HUES64 (cell line): ENCODE results near the gene IGHMBP2.

Experiments
- H3K27ac ChIP-seq: 2 replicates; pipeline ENCODE4 v1.7.0; 2013; ENCODE audit warnings: low read depth, low read length, inconsistent platforms
- H3K27me3 ChIP-seq: 2 replicates; pipeline ENCODE4 v1.6.1; 2013; ENCODE audit warnings: mild to moderate bottlenecking, low read length; ENCODE audit not compliant: insufficient read depth
- H3K36me3 ChIP-seq: 2 replicates; pipeline ENCODE4 v1.6.1; 2013; ENCODE audit warnings: mild to moderate bottlenecking, low read length; ENCODE audit not compliant: insufficient read depth
- H3K4me1 ChIP-seq: 2 replicates; pipeline ENCODE4 v1.6.1; 2013; ENCODE audit warnings: mild to moderate bottlenecking, low read length, moderate library complexity; ENCODE audit not compliant: insufficient read depth
- H3K4me3 ChIP-seq: 2 replicates; pipeline ENCODE4 v1.5.1; 2013; ENCODE audit warnings: mild to moderate bottlenecking, low read length, moderate library complexity
- H3K9ac ChIP-seq: 2 replicates; pipeline ENCODE4 v1.6.1; 2013; ENCODE audit warnings: mild to moderate bottlenecking, low read depth, low read length
- H3K9me3 ChIP-seq: 2 replicates; pipeline ENCODE4 v1.6.1; 2013; ENCODE audit warnings: low read depth, low read length; ENCODE audit not compliant: insufficient read depth
- WGBS: fragments of 150-250, 120-280 bp; methylation state at CpG from one replicate; pipeline ENCODE4 v1.1.7; 2013; ENCODE audit warnings: missing lambda C conversion rate; 5-methylcytosine and 5-hydroxymethylcytosine counted together

Gene IGHMBP2

DNA sequence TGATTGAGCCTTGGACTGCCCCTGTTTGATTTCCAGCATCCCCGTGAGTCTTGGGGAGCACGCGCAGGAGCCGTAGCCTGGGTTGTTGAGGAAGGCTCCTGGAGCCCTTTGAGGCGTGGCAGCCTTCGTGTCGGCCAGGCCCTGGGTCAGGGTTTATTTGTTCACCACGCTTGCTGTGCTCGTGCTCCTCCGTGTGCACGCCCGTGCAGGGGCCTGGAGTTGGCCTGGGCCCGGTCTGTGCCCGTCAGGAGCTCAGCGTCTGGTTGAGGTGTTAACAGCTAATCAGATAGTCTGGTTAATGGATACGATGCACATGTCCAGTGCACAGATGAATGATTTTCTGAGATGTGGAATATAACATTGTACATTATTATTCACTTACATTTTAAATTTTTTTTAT lies 8.0 kb downstream of the IGHMBP2 start:
- H3K36me3 ChIP-seq = peaks cover 84% of the 10 kb centered on the region

DNA sequence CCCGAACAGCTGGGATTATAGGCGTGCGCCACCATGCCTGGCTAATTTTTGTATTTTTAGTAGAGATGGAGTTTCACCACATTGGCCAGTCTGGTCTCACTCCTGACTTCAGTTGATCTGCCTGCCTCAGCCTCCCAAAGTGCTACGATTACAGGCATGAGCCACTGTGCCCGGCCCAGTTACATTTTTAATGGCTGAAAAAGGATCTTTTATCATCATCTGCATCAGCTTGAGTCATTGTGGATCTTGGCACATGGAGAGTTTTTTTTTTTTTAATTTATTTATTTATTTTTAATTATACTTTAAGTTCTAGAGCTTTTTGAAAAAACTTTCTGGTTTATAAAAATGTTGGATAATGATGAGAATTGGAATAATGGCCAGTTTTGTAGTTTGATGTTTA lies 8.6 kb downstream of the IGHMBP2 start:
- Histone ChIP-seq H3K4me1 (no peaks in the 10 kb centered on the region), H3K9me3 (no peaks in the 10 kb centered on the region), H3K4me3 (no peak overlapping the region), H3K27me3 (no peaks in the 10 kb centered on the region), H3K27ac (no peak overlapping the region), H3K36me3 (peaks cover 85% of the 10 kb centered on the region), H3K9ac (no peak overlapping the region)
- 94% methylated on average over 5 of the region's 5 CpGs for WGBS

More for the DNA sequence above, 8.0 kb downstream of the IGHMBP2 start:
- Histone ChIP-seq H3K27me3 (no peaks in the 10 kb centered on the region), H3K9ac (no peak overlapping the region), H3K27ac (no peak overlapping the region), H3K9me3 (no peaks in the 10 kb centered on the region), H3K4me3 (no peak overlapping the region), H3K4me1 (no peaks in the 10 kb centered on the region)
- 95% methylated on average over 16 of the region's 16 CpGs for WGBS

- Histone ChIP-seq H3K4me3 (no peak overlapping the region), H3K27ac (no peak overlapping the region), H3K4me1 (no peaks in the 10 kb centered on the region), H3K36me3 (peaks cover 90% of the 10 kb centered on the region), H3K9me3 (no peaks in the 10 kb centered on the region), H3K27me3 (no peaks in the 10 kb centered on the region), H3K9ac (no peak overlapping the region)
- WGBS = 95% methylated on average over 5 of the region's 5 CpGs
These were observed 9.5 kb downstream of the IGHMBP2 start for GRCh38 chr11:68913188-68913587.

GRCh38 chr11:68914761-68915160 lies 11.1 kb downstream of the IGHMBP2 start:
- Histone ChIP-seq H3K4me1 (no peaks in the 10 kb centered on the region), H3K9ac (no peak overlapping the region), H3K36me3 (peaks cover 95% of the 10 kb centered on the region), H3K27me3 (no peaks in the 10 kb centered on the region), H3K4me3 (no peak overlapping the region), H3K9me3 (no peaks in the 10 kb centered on the region), H3K27ac (no peak overlapping the region)
- WGBS = 97% methylated on average over 15 of the region's 15 CpGs

DNA sequence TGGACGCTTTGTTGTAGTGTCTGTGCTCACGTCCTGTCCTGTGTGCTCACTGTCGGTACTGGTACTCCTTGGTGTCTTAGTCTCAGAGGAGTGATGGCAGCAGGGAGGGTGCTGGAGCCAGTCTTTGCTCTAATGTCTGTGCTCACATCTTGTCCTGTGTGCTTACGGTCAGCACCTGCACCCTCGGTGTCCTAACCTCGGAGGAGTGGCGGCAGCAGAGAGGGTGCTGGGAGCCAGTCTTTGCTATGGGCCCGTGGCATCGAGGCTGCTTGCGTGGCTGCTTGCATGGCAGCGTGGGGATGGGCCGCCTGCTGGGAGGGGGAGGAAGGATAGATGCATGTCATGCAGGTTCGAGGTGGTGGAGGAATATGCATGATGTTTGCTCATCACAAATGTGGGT lies 12.7 kb downstream of the IGHMBP2 start:
- Histone ChIP-seq H3K4me1 (no peaks in the 10 kb centered on the region), H3K27me3 (no peaks in the 10 kb centered on the region), H3K36me3 (peaks cover 93% of the 10 kb centered on the region), H3K9me3 (no peaks in the 10 kb centered on the region), H3K9ac (no peak overlapping the region), H3K27ac (no peak overlapping the region), H3K4me3 (no peak overlapping the region)
- 96% methylated on average over 13 of the region's 13 CpGs for WGBS

DNA sequence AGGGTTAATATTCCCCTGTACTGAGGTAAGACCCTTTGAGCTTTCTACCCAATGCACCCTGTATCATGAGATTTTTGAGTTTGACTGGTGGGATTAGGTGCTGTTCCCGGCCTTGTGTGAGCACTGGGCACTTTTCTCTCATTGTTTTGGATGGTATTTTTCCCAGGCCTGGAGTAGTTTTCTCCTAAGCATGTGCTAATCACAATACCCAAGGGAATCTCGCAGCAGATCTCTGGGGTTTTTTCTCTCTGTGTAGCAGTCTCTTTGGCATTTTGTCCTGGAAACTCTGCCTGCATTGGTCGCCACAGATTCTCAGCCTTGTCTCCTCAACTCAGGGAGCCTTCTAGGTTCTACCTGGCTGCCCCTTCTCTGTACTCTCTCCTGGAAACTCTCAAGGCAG lies 19.9 kb downstream of the IGHMBP2 start:
- peaks cover 91% of the 10 kb centered on the region for H3K36me3 ChIP-seq
- WGBS = 93% methylated on average over 3 of the region's 3 CpGs

GRCh38 chr11:68924073-68924925 lies 20.6 kb downstream of the IGHMBP2 start:
- H3K4me1 ChIP-seq = no peaks in the 10 kb centered on the region
- H3K9ac ChIP-seq = no peak overlapping the region
- 96% methylated on average over 10 of the region's 10 CpGs for WGBS
- peaks cover 13% of the 10 kb centered on the region; the same call in 1 of the 2 replicates for H3K9me3 ChIP-seq
- H3K27ac ChIP-seq = no peak overlapping the region
- H3K27me3 ChIP-seq = no peaks in the 10 kb centered on the region
- H3K4me3 ChIP-seq = no peak overlapping the region
- H3K36me3 ChIP-seq = peaks cover 91% of the 10 kb centered on the region

More for the DNA sequence above, 19.9 kb downstream of the IGHMBP2 start:
- Histone ChIP-seq H3K9me3 (peaks cover 13% of the 10 kb centered on the region; the same call in 1 of the 2 replicates), H3K9ac (no peak overlapping the region), H3K4me1 (no peaks in the 10 kb centered on the region), H3K27me3 (no peaks in the 10 kb centered on the region), H3K4me3 (no peak overlapping the region), H3K27ac (no peak overlapping the region)

DNA sequence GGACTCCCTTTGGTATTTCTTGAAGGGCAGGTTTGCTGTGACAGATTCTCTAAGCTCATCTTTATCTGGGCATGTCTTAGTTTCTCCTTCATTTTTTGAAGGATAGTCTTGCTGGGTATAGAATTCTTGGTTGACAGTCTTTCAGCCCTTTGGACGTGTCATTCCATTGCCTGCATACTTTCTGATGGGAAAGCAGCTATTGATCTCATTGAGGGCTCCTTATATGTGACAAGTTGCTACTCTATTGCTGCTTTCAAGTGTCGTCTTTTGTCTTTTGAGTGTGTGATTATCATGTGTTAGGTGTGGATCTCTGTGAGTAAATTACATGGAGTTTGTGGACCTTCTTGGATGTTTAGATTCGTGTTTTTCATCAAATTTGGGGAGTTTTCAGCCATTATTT lies 21.9 kb downstream of the IGHMBP2 start:
- 93% methylated on average over 3 of the region's 3 CpGs for WGBS
- no peak overlapping the region for H3K9ac ChIP-seq
- H3K4me1 ChIP-seq = no peaks in the 10 kb centered on the region
- peaks cover 91% of the 10 kb centered on the region for H3K36me3 ChIP-seq
- no peak overlapping the region for H3K27ac ChIP-seq
- H3K9me3 ChIP-seq = peaks cover 13% of the 10 kb centered on the region; the same call in 1 of the 2 replicates
- no peaks in the 10 kb centered on the region for H3K27me3 ChIP-seq
- H3K4me3 ChIP-seq = no peak overlapping the region

GRCh38 chr11:68927280-68928135 lies 23.8 kb downstream of the IGHMBP2 start:
- 95% methylated on average over 12 of the region's 12 CpGs for WGBS
- Histone ChIP-seq H3K27ac (no peak overlapping the region), H3K9ac (no peak overlapping the region), H3K4me1 (no peaks in the 10 kb centered on the region), H3K9me3 (peaks cover 13% of the 10 kb centered on the region; the same call in 1 of the 2 replicates), H3K36me3 (peaks cover 79% of the 10 kb centered on the region), H3K4me3 (no peak overlapping the region), H3K27me3 (no peaks in the 10 kb centered on the region)

DNA sequence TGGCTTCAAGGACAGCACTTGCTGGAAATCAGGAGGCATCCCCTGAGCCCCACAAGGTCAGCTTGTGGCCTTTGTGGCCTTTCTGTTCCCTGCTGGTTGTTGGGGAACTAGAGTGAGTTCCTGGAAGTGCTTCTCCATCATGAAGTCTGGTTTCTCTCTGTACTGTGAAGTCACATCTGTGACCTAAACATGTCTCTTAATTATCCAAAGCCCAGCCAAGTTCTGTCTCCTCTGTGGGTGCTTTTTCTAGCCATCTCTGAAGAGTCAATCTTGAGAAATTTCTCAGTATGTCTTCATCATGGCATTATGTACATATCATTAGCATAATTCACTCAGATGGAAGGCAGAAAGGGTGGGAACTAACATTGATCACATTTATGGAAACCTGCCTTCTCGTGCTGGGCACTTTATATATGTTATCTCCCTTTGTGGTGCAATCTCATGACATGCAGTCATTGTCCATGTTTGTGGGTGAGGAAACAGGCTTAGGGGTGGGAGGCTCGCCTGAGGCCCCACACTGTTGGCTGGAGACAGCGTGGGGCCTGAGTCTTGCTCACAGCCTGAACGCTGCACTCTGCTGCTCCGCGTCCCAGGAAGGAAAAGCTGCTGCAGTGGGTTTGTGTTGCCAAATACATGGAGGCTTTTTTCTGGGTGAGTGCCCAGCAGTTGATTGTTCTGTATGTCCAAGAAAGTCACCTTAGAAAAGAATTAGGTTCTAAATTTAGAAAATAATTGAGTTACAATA lies 24.6 kb downstream of the IGHMBP2 start:
- Histone ChIP-seq H3K27ac (no peak overlapping the region), H3K27me3 (no peaks in the 10 kb centered on the region), H3K36me3 (peaks cover 72% of the 10 kb centered on the region), H3K4me3 (no peak overlapping the region), H3K4me1 (no peaks in the 10 kb centered on the region), H3K9me3 (peaks cover 13% of the 10 kb centered on the region; the same call in 1 of the 2 replicates), H3K9ac (no peak overlapping the region)
- 95% methylated on average over 6 of the region's 6 CpGs for WGBS
